KMS-11 (cell line): ENCODE measurements around the gene LIMS1.

ENCODE experiments used
- H2AFZ ChIP-seq: fragments of 200-600 bp; sonication (generic); 2 replicates; pipeline ENCODE4 v1.6.1; 2016; ENCODE audit warnings: antibody characterized with exemption, mixed run types, low read depth
- H3K27ac ChIP-seq: fragments of 200-600 bp; sonication (generic); 2 replicates; pipeline ENCODE4 v1.6.1; 2016; ENCODE audit warnings: mild to moderate bottlenecking, mixed run types
- H3K27me3 ChIP-seq: fragments of 200-600 bp; sonication (generic); 2 replicates; pipeline ENCODE4 v1.6.1; 2017; ENCODE audit warnings: mild to moderate bottlenecking, low read depth, mixed run types, moderate library complexity; ENCODE audit not compliant: insufficient read depth
- H3K36me3 ChIP-seq: fragments of 200-600 bp; sonication (generic); 2 replicates; pipeline ENCODE4 v1.6.1; 2017; ENCODE audit warnings: mild to moderate bottlenecking, mixed run types; ENCODE audit not compliant: insufficient read depth
- H3K4me1 ChIP-seq: fragments of 200-600 bp; sonication (generic); 2 replicates; pipeline ENCODE4 v1.6.1; 2016; ENCODE audit warnings: mild to moderate bottlenecking, low read depth, mixed run types; ENCODE audit not compliant: poor library complexity, severe bottlenecking
- H3K4me2 ChIP-seq: fragments of 200-600 bp; sonication (generic); 2 replicates; pipeline ENCODE4 v1.7.0; 2016; ENCODE audit warnings: mild to moderate bottlenecking, mixed run types
- H3K4me3 ChIP-seq: fragments of 200-600 bp; sonication (generic); IDR thresholded peaks from 2 replicates; pipeline ENCODE4 v1.6.1; 2017; ENCODE audit warnings: low read depth, low read length, mixed read lengths; ENCODE audit not compliant: insufficient read depth
- H3K79me2 ChIP-seq: fragments of 200-600 bp; sonication (generic); 2 replicates; pipeline ENCODE4 v1.6.1; 2016; ENCODE audit warnings: low read depth, mixed run types; ENCODE audit not compliant: insufficient read depth
- H3K9ac ChIP-seq: fragments of 200-600 bp; sonication (generic); 2 replicates; pipeline ENCODE4 v1.6.1; 2016; ENCODE audit warnings: mild to moderate bottlenecking, mixed run types
- H4K20me1 ChIP-seq: fragments of 200-600 bp; sonication (generic); 2 replicates; pipeline ENCODE4 v1.6.1; 2016; ENCODE audit warnings: mild to moderate bottlenecking, mixed run types; ENCODE audit not compliant: insufficient read depth
- CTCF ChIP-seq: fragments of 200-600 bp; sonication (generic); conservative IDR thresholded peaks from 2 replicates; pipeline ENCODE4 v1.6.1; 2017; ENCODE audit warnings: low read depth, mild to moderate bottlenecking, antibody characterized with exemption, low read length, moderate library complexity, mixed read lengths

The LIMS1 gene

GRCh38 chr2:108616751-108617161 is 82.5 kb downstream of the LIMS1 start:
- Histone ChIP-seq H4K20me1 (no peaks in the 10 kb centered on the region), H3K4me2 (no peak overlapping the region), H2AFZ (no peak overlapping the region), H3K9ac (no peak overlapping the region), H3K27me3 (no peaks in the 10 kb centered on the region), H3K36me3 (no peaks in the 10 kb centered on the region), H3K4me3 (no peak overlapping the region), H3K79me2 (peaks cover 25% of the 10 kb centered on the region; the same call in 1 of the 2 replicates), H3K27ac (no peak overlapping the region; the same call in 1 of the 2 replicates), H3K4me1 (peaks cover 71% of the 10 kb centered on the region)
- TF ChIP-seq CTCF: no peak

- peaks cover 75% of the 10 kb centered on the region for H3K4me1 ChIP-seq
- H3K27me3 ChIP-seq: no peaks in the 10 kb centered on the region
- H4K20me1 ChIP-seq: no peaks in the 10 kb centered on the region
- H3K9ac ChIP-seq: no peak overlapping the region
- no peak overlapping the region for H3K4me2 ChIP-seq
- TF ChIP-seq CTCF: no peak
- peaks cover 25% of the 10 kb centered on the region; the same call in 1 of the 2 replicates for H3K79me2 ChIP-seq
- no peak overlapping the region for H3K4me3 ChIP-seq
- H2AFZ ChIP-seq: no peak overlapping the region
- H3K27ac ChIP-seq: no peak overlapping the region
- no peaks in the 10 kb centered on the region for H3K36me3 ChIP-seq
Observed at GRCh38 chr2:108617617-108618016, 83.3 kb downstream of the LIMS1 start.

DNA sequence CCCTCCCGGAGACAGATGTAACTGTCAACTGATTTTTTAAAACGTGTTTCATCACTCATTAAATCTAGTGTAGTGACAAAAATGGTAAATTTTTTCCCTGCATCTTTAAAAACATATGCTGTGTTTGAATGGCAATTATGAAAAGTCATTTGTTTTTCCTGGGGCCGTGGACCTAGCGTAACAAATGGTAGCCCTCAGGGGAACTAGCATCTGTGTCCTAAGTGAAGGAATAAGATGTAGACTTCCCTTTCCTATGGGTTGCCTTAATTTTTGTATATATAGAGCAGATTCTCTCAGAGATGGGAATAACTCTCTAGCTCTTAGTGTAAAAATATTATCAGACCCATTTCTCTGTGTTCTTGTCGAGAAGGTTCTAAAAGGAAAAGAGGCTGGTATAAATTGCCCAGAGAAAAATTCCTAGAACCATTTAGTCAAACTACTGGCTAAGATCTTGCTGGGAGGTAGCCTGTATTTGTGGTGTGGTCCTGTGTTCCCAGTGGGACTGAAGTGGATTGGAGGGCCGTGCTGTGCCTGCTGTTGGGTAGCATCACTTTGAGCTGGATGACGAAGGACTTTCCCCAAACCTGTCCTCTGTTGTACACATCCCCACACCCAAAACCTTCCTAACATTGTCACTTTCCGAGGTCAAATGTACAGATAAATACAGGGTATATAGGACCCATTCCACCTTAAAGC is 85.8 kb downstream of the LIMS1 start:
- Histone ChIP-seq H3K4me2 (no peak overlapping the region), H3K9ac (peak overlapping the region; percentile 50; the same call in 1 of the 2 replicates), H3K27ac (no peak overlapping the region; the same call in 1 of the 2 replicates), H3K4me3 (no peak overlapping the region), H3K27me3 (no peaks in the 10 kb centered on the region), H2AFZ (no peak overlapping the region), H3K4me1 (peaks cover 62% of the 10 kb centered on the region), H3K36me3 (no peaks in the 10 kb centered on the region), H3K79me2 (peaks cover 25% of the 10 kb centered on the region; the same call in 1 of the 2 replicates), H4K20me1 (no peaks in the 10 kb centered on the region)
- TF ChIP-seq CTCF: no peak

- peak overlapping the region; percentile 86 for H3K27ac ChIP-seq
- no peaks in the 10 kb centered on the region for H4K20me1 ChIP-seq
- no peak overlapping the region for H2AFZ ChIP-seq
- no peaks in the 10 kb centered on the region for H3K36me3 ChIP-seq
- TF ChIP-seq CTCF: no peak
- no peak overlapping the region for H3K4me3 ChIP-seq
- H3K9ac ChIP-seq: peak overlapping the region; percentile 50; the same call in 1 of the 2 replicates
- peak overlapping the region; percentile 70 for H3K4me2 ChIP-seq
- no peaks in the 10 kb centered on the region for H3K27me3 ChIP-seq
- peaks cover 57% of the 10 kb centered on the region for H3K4me1 ChIP-seq
- peaks cover 20% of the 10 kb centered on the region; the same call in 1 of the 2 replicates for H3K79me2 ChIP-seq
Observed at GRCh38 chr2:108620656-108621055, 86.4 kb downstream of the LIMS1 start.
